ENCODE data around the gene SLC8A2. TPM values are rescaled to one million over a fixed set of nuclear protein-coding genes. Genes with fewer than 3 reads are reported as not detected.
"Not testable (repeated sequence)": the region's sequence is repeated elsewhere in the genome, so short reads cannot be mapped to it uniquely, and the experiment has no call there.

Gene SLC8A2
- polyA plus RNA-seq, 3 donors from 2014 or later = not detected

DNA sequence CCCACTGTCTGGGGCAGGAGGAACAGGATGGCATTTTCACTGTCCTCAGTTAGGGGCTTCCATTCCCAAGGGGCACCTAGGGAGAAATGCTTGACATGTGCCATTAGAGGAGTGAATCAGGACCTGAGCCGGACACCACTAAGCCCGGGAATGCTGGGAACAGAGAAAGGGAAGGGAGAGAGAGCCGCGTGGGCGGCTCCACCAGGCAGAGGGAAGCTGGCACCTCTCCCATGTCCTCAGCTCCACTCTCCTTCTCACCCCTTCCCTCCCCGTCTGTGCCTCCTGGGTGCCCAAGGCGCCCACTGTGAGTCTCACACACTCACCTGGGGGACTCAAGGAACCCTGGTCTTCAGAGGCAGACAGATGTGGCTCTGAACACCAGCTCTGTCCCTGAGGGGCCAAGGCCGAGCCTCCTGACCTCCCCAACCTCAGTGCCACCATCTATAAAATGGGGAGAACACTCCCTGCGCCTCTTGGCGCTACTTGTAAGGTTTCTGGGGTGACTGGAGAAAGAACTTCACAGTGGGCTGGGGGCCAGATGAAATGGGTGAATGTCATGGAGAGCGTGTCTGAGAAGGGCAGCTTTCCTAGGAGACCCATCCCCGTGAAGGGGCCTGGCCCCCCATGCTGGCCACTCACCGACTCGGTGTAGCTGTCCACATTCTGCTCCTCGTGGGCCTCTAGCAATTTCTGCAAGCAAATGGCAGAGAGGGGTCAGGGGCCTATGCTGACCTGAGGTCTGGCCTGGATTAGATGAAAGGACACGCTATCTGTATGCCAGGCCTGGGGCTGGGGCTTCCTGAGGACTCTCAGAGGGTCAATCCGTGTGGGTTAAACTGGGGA is 17.6 kb upstream of the SLC8A2 start:
- no peaks in the 10 kb centered on the region for H3K9me3 Mint-ChIP-seq
- peaks cover 20 to 26% of the 10 kb centered on the region in 2 donors for H3K4me1 Mint-ChIP-seq
- H3K27me3 Mint-ChIP-seq (ENCODE audit: low read depth in 3 of 3) = peaks cover 7 to 20% (median 15%) of the 10 kb centered on the region in 3 donors
- H3K36me3 Mint-ChIP-seq = peaks cover 0 to 10% (median 4%) of the 10 kb centered on the region in 3 donors
- DNase-seq = no peak
- no peak overlapping the region for H3K4me3 Mint-ChIP-seq
- H3K27ac Mint-ChIP-seq = no peak overlapping the region

DNA sequence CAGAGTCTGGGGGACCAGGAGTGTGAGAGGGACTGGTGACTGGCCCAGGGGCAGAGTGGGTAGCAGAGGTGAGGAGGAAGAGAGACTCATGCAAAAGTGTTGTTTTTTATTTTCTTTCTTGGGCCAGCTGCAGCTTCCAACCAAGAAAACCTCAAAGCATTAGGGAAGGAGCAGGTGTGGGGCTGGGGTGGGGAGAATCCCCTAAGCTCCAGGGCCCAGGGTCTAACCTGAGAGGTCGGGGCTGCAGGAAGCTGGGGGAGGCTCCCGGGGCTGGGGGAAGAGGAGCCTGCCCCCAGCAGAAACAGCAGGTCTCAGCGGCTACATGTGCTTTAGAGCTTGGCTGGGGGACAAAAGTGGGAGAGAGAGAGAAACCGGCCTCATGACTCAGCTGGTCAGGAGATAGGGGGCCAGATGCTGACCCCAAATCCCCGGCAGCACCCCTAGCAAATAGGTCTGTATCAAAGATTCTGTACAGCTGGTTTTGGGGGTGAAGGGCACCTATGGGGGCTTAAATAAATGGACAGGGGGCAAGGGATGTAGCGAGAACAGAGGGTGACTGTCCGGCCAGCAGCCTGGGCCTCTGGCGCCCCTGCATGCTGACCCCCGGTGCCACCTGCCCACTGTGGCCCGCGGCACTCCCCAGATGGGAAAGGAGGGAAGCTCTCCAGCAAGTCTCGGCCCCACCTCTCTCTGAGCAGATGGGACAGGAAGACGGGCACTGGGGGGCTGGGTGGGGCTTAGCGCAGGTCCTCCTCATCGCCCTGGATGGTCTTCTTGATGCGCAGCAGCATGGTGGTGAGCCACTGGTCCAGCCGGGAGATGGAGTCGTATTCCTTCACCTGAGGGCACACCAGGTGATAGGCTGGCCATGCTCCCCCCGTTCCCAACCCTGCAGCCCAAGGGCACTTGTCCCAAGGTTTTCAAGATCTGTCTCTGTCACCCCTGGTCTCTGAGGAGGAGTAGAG is 16.1 kb upstream of the SLC8A2 start:
- Mint-ChIP-seq H3K9me3 (no peaks in the 10 kb centered on the region), H3K4me1 (peaks cover 25 to 27% of the 10 kb centered on the region in 2 donors), H3K27ac (no peak overlapping the region), H3K36me3 (peaks cover 0 to 10% (median 4%) of the 10 kb centered on the region in 3 donors), H3K27me3 (ENCODE audit: low read depth in 3 of 3) (peaks cover 11 to 25% (median 19%) of the 10 kb centered on the region in 3 donors), H3K4me3 (no peak overlapping the region)
- DNase-seq = no peak

DNA sequence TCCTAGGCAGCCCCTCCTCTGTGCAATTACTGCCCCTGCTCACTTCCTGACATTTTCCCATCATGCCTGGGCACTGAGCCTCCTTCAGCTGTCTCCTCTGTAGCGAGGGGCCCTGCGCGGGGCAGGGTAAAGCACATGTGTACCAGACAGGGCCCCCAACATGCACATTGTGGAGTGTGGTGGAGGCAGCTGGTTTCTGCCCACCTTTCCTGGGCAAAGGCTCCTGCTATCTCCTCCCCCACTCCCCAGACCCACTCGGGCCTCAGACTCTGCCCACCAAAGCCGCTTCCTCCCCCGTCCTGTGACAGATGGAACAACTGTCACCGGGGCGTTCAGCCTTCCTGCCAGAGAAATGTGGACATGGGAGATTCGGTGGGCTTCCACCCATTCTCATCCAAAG is 15.2 kb upstream of the SLC8A2 start:
- Mint-ChIP-seq H3K36me3 (peaks cover 0 to 10% (median 4%) of the 10 kb centered on the region in 3 donors), H3K9me3 (no peaks in the 10 kb centered on the region), H3K4me3 (no peak overlapping the region), H3K27me3 (ENCODE audit: low read depth in 3 of 3) (peaks cover 10 to 19% (median 18%) of the 10 kb centered on the region in 3 donors), H3K27ac (peak overlapping the region in 1 of 6 donors; percentile 67), H3K4me1 (peaks cover 25 to 27% of the 10 kb centered on the region in 2 donors)
- no peak for DNase-seq

DNA sequence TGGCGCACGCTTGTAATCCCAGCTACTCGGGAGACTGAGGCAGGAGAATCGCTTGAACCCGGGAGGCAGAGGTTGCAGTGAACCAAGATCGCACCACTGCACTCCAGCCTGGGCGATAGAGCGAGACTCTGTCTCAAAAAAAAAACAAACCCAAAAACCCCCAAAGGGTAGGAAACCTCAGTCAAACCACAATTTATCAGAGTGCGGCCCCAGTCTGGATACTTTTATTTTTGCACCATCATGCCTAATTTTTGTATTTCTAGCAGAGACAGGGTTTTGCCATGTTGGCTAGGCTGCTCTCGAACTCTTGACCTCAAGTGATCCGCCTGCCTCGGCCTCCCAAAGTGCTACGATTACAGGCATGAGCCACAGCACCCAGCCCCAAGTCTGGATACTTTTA is 14.5 kb upstream of the SLC8A2 start:
- peaks cover 0 to 10% (median 4%) of the 10 kb centered on the region in 3 donors for H3K36me3 Mint-ChIP-seq
- peaks cover 25 to 27% of the 10 kb centered on the region in 2 donors for H3K4me1 Mint-ChIP-seq
- H3K9me3 Mint-ChIP-seq, DNase-seq: not testable (repeated sequence)
- peaks cover 9 to 18% (median 16%) of the 10 kb centered on the region in 3 donors for H3K27me3 Mint-ChIP-seq (ENCODE audit: low read depth in 3 of 3)
- peak overlapping the region in 4 of 6 donors; percentile 5 to 60 (median 28) for H3K27ac Mint-ChIP-seq
- peak overlapping the region in 2 of 5 donors; percentile 5 to 18 for H3K4me3 Mint-ChIP-seq

DNA sequence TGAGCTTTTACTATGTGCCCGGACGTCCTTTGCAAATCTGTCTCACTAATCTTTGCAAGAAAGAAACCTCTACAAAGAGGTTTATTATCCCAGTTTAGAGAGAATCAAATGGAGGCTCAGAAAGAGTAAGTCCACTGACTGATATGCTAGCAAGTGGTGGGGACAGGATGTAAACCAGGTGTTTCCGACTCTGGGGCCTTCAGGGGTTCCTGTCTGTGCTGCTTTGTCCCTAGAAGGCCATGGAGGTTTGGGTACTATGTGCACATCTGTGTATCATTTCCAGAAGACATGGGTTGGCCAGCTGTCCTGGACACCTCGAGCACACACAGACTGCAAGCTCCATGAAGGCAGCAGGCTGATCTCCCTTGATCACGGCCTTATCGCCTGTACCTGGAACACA is 13.5 kb upstream of the SLC8A2 start:
- H3K4me1 Mint-ChIP-seq = peaks cover 25 to 27% of the 10 kb centered on the region in 2 donors
- peaks cover 0 to 2% (median 0%) of the 10 kb centered on the region in 6 donors for H3K9me3 Mint-ChIP-seq
- peak overlapping the region; percentile 95 to 99 (median 97) for H3K4me3 Mint-ChIP-seq
- peaks cover 9 to 16% (median 15%) of the 10 kb centered on the region in 3 donors for H3K27me3 Mint-ChIP-seq (ENCODE audit: low read depth in 3 of 3)
- peaks cover 0 to 6% (median 3%) of the 10 kb centered on the region in 3 donors for H3K36me3 Mint-ChIP-seq
- no peak for DNase-seq
- peak overlapping the region; percentile 74 to 94 (median 88) for H3K27ac Mint-ChIP-seq

DNA sequence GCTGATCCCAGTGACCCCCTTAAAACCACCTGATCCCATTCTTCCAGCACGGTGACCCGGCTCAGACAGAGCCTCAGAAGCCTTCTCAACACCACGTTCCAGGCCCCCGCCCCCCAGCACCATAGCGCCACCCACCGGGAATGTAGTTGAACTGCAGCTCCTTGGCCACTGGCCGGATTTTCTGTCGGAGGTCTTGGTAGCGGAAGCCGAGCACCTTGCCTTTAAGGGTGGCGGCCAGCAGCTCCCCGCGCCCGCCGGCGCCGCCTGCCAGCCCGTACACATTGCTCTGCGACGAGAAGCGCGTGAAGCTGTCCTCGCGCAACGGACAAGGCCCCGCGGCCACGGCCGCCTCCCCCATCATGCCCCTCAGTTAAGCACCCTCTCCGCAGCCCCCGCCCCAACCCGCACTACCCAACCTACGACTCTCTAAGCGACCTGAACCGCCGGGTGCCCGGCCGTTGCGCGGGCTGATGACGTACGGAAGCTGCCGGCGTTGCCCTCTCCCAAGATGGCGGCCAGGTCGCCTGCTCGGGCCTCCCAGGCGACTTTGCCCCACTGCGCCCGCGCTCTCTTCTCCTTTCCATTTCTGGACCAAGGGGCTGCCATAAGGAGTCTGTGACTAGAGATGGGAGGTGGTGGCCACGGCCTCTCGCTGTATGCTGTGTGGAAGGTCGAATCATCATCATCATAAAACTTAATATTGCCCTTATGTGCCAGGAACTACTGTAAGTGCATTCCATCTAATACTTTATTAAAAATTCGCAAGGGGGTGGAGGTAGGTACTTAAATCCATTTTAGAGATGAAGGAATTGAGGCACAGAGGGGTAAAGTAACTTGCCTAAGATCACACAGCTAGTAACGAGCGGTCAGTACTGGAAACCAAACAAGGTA is 12.4 kb upstream of the SLC8A2 start, which contains the start of gene KPTN:
Gene KPTN, minus strand, starts transcription at position 420 of the 891 bp plus-strand sequence. Its CDS starts 59 bp downstream, at position 361.
- Mint-ChIP-seq H3K27ac (peak within 1 kb of the TSS; percentile 93 to 98 (median 96)), H3K9me3 (peaks cover 0 to 2% (median 0%) of the 10 kb centered on the region in 6 donors), H3K4me1 (peaks cover 25 to 27% of the 10 kb centered on the region in 2 donors), H3K36me3 (no peaks in the 10 kb centered on the region), H3K27me3 (ENCODE audit: low read depth in 3 of 3) (peaks cover 10 to 14% (median 14%) of the 10 kb centered on the region in 3 donors), H3K4me3 (peak within 1 kb of the TSS; percentile 95 to 99 (median 97))
- DNase-seq = peak; percentile 85 to 90 (median 90)

DNA sequence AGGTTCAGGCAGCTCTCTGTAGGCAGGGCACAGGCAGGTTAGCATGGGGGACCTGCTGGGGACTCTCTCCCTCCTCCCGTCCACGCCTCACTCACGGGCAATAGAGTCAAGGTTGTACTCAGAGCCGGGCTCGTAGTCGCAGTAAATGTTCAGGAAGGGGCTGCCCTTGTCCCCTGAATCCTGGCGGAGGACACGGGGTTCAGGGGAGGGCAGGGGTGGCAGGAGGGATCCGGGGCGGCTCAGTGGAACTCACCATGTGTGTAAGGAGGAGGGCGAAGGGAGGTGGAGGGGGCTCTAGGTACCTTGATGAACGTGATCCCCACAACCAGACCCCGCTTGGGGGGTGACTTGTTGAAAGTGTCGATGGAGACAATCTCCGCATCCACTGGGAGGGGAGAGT is 11.5 kb upstream of the SLC8A2 start:
- H3K27ac Mint-ChIP-seq = no peak overlapping the region
- peaks cover 25 to 27% of the 10 kb centered on the region in 2 donors for H3K4me1 Mint-ChIP-seq
- H3K36me3 Mint-ChIP-seq = no peaks in the 10 kb centered on the region
- H3K9me3 Mint-ChIP-seq = peaks cover 0 to 2% (median 0%) of the 10 kb centered on the region in 6 donors
- no peak for DNase-seq
- H3K27me3 Mint-ChIP-seq (ENCODE audit: low read depth in 3 of 3) = peaks cover 10 to 14% (median 14%) of the 10 kb centered on the region in 3 donors
- H3K4me3 Mint-ChIP-seq = peak overlapping the region in 4 of 5 donors; percentile 17 to 99 (median 96)

DNA sequence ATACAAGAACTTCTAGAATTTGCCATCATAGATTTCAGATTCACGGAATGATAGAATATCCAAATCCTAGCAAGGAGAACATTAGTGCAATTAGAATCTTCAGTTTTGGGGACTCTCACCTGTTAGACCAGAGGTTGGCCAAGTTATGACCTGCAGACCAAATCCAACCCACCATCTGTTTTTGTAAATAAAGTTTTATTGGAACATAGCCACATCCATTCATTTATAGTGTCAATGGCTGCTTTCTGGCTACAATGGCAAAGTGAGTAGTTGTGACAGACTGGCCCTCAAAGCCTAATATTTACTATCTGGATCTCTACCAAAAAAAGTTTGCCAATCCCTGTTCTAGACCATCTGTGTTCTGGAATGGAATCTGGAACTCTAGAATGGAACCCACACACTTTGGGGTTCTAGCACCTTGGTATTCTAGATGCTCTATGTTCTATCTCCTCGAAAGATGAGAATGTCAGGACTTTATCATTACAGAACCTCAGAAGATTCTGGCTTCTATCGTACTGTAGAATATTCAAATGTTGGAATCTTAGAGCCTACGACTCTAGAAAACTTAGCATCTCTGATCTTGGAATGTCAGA is 9.9 kb upstream of the SLC8A2 start:
- Mint-ChIP-seq H3K27me3 (ENCODE audit: low read depth in 3 of 3) (peaks cover 8 to 14% (median 10%) of the 10 kb centered on the region in 3 donors), H3K4me3 (peak overlapping the region in 1 of 5 donors; percentile 18), H3K4me1 (peaks cover 25 to 27% of the 10 kb centered on the region in 2 donors), H3K36me3 (no peaks in the 10 kb centered on the region), H3K9me3 (peaks cover 0 to 2% (median 0%) of the 10 kb centered on the region in 6 donors), H3K27ac (no peak overlapping the region)
- no peak for DNase-seq

DNA sequence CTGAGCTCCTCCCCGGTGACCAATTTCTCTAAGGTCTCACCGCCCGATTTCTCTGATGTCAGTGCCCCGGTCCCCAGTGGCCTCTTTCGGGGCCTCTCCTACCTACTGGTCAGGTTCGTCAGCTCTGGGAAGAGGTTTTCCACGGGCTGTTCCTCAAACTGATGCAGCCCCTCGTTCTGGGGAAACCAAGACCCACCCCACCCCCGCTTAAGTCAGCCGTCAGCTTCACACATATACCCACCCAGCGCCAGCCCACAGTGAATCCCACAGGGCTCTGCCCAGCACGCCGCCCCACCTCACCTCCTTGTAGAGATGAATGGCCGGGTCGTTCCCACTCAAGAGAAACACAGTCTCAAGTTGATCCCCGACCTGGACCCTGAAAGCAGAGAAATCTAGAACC is 9.0 kb upstream of the SLC8A2 start:
- DNase-seq = no peak
- Mint-ChIP-seq H3K4me1 (peaks cover 23 to 24% of the 10 kb centered on the region in 2 donors), H3K9me3 (peaks cover 0 to 2% (median 0%) of the 10 kb centered on the region in 6 donors), H3K27ac (peak overlapping the region in 1 of 6 donors; percentile 56), H3K36me3 (no peaks in the 10 kb centered on the region), H3K4me3 (no peak overlapping the region), H3K27me3 (ENCODE audit: low read depth in 3 of 3) (peaks cover 5 to 14% (median 10%) of the 10 kb centered on the region in 3 donors)

DNA sequence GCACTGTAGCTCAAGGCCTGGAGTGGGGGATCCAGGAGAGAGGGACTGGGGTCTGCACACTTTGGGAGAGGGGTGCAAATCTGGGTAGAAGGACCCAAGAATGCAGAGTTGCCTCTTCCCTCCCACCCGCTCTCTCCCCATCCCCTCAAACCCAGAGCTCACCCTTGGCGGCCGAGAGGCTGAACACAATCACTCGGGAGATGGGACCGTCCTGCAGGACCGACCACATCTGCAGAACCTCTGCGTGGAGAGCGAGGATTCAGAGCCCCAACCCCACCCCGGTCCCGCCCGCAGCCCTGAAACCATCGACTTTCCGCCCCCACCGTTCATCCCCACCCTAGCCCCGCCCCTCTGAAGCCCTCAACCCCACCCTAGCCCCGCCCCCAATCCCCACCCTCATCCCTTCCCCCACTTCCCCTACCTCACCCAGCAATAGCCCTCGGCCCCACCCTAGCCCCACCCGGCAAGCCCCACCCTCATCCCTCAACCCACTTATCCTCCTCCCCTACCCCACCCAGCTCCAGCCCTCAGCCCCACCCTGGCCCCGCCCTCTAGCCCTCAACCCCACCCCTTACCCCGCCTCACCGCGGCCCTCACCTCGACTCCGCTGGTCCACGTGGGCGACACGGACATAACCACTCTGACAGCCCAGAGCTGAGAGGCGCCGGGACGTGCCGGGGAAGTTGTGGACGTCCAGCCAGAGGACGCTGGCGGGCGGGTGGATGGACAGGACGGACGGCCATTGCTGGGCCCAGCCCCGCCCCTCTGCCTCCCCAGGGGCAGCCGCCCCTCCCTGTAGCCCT is 8.2 kb upstream of the SLC8A2 start:
- H3K4me3 Mint-ChIP-seq = no peak overlapping the region
- peaks cover 0 to 2% (median 0%) of the 10 kb centered on the region in 6 donors for H3K9me3 Mint-ChIP-seq
- peaks cover 8 to 12% (median 10%) of the 10 kb centered on the region in 3 donors for H3K27me3 Mint-ChIP-seq (ENCODE audit: low read depth in 3 of 3)
- H3K36me3 Mint-ChIP-seq = peaks cover 0 to 2% (median 0%) of the 10 kb centered on the region in 3 donors
- H3K4me1 Mint-ChIP-seq = peaks cover 15 to 16% of the 10 kb centered on the region in 2 donors
- no peak for DNase-seq
- H3K27ac Mint-ChIP-seq = no peak overlapping the region

DNA sequence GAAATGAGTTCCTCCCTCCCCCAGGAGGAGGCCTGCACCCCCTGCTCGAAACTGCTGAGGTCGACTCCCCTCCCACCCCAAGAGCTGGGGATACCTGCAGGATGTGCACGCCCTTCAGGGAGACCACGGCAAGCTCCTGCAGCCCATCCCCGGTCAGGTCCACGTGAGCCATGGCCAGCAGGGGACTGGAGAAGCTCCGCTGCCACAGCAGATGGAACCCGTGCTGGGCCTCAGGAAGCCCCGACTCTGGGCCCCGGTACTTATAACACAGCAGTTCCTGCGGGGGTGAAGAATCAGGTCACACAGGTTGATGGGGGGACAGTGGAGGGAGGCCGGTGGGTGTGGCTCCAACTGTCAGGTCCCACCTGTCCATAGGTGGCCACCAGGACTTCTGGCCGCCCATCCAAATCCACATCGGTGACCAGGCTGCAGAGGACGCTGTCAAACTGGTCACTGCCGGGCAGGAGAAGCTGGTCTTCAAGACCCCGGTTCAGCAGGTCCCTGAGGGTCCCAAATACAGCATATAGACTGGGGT is 4.8 kb upstream of the SLC8A2 start:
- Mint-ChIP-seq H3K27ac (no peak overlapping the region), H3K9me3 (peaks cover 0 to 2% (median 0%) of the 10 kb centered on the region in 6 donors), H3K4me1 (peaks cover 3 to 6% of the 10 kb centered on the region in 2 donors), H3K4me3 (no peak overlapping the region), H3K36me3 (peaks cover 0 to 3% (median 2%) of the 10 kb centered on the region in 3 donors), H3K27me3 (ENCODE audit: low read depth in 3 of 3) (peaks cover 7 to 10% (median 9%) of the 10 kb centered on the region in 3 donors)
- DNase-seq = no peak
